Lung (tissue), 12 donors: ENCODE data around the gene TDRKH. TPM values are rescaled to one million over a fixed set of nuclear protein-coding genes. Genes with fewer than 3 reads are reported as not detected.
A peak's percentile ranks its signal among the peaks of the same experiment; 100 is the strongest.

Experiments used
- ATAC-seq: fragments of 200-7000 bp; cut with Tn5 transposase; one replicate; pipeline ENCODE4 v1.9.1; 2020; ENCODE audit warnings: moderate number of reproducible peaks; ENCODE audit not compliant: insufficient read depth, low FRiP score
- DNase-seq, 3 donors: peaks; one replicate each; pipeline ENCODE4 v3.0.0-alpha.2; 2013 to 2017
- H3K27ac ChIP-seq, 2 donors: one replicate each; pipeline ENCODE4 v1.5.1; 2013; ENCODE audit warnings: mild to moderate bottlenecking in 2 of 2, moderate library complexity in 2 of 2, control low read depth in 1 of 2, inconsistent platforms in 1 of 2, low read depth in 1 of 2, low read length in 1 of 2
- H3K27me3 ChIP-seq, 3 donors: one replicate each; pipeline ENCODE4 v1.5.1; 2013; ENCODE audit warnings: low read length in 2 of 3; ENCODE audit not compliant: control insufficient read depth in 3 of 3, insufficient read depth in 3 of 3
- H3K36me3 ChIP-seq, 4 donors: one replicate each; pipeline ENCODE4 v1.5.1; 2013; ENCODE audit warnings: low read length in 4 of 4, mild to moderate bottlenecking in 1 of 4, moderate library complexity in 1 of 4; ENCODE audit not compliant: control insufficient read depth in 4 of 4, insufficient read depth in 4 of 4
- H3K4me1 ChIP-seq, 5 donors: one replicate each; pipeline ENCODE4 v1.5.1; 2013; ENCODE audit warnings: low read length in 5 of 5, mild to moderate bottlenecking in 2 of 5, moderate library complexity in 1 of 5; ENCODE audit not compliant: control insufficient read depth in 5 of 5, insufficient read depth in 5 of 5
- H3K4me3 ChIP-seq: one replicate; pipeline ENCODE4 v1.5.1; 2013; ENCODE audit warnings: mild to moderate bottlenecking, control low read depth, moderate library complexity
- H3K9ac ChIP-seq, 2 donors: one replicate each; pipeline ENCODE4 v1.5.1; 2013; ENCODE audit warnings: low read length in 2 of 2, control low read depth in 1 of 2; ENCODE audit not compliant: insufficient read depth in 1 of 2
- H3K9me3 ChIP-seq, 4 donors: one replicate each; pipeline ENCODE4 v1.5.1; 2013; ENCODE audit warnings: low read length in 3 of 4, mild to moderate bottlenecking in 1 of 4, moderate library complexity in 1 of 4; ENCODE audit not compliant: control insufficient read depth in 4 of 4, insufficient read depth in 3 of 4
- CTCF ChIP-seq: IDR thresholded peaks from 2 replicates; pipeline ENCODE4 v1.5.1; 2012; ENCODE audit warnings: mild to moderate bottlenecking; ENCODE audit errors: control extremely low read depth, extremely low read depth
- WGBS, 2 donors: extraction: QIAGEN DNeasy Blood & Tissue Kit; methylation state at CpG; one replicate each; pipeline ENCODE4 v1.1.7; 2013; 5-methylcytosine and 5-hydroxymethylcytosine counted together
- polyA plus RNA-seq, 2 donors: library from polyadenylated mRNA; stranded (reverse); fragments of 200-250 nt; gene quantifications; one replicate each; pipeline ENCODE4 v1.2.1, GENCODE V29; 2013
- total RNA-seq, 2 donors: library from RNA; depleted of rRNA in 1 of 2; stranded (reverse); fragments of >200 nt in 1 of 2; gene quantifications; one replicate each; pipeline ENCODE4 v1.2.1, GENCODE V29; 2014 to 2021
- donor health status: control.
- donor health status: control.
- donor health status: Bipolar disorder and iron deficiency.
- donor health status: healthy.
- donor health status: DM: yes; HTN: yes; CAD: no.

The TDRKH gene
- total and polyA plus RNA-seq, 4 donors = 5.6 to 18.1 (median 8.8) TPM

GRCh38 chr1:151790940-151791651 is 796 bp upstream of the TDRKH start:
- H3K27me3 ChIP-seq = peaks cover 0 to 41% (median 11%) of the 10 kb centered on the region in 3 donors
- no peaks in the 10 kb centered on the region for H3K36me3 ChIP-seq
- peaks cover 0 to 6% (median 3%) of the 10 kb centered on the region in 5 donors for H3K4me1 ChIP-seq
- no peaks in the 10 kb centered on the region for H3K9me3 ChIP-seq
- peak overlapping the region in 1 of 2 donors; percentile 57 for H3K27ac ChIP-seq
- ATAC-seq = no peak
- peak overlapping the region; percentile 57 for H3K4me3 ChIP-seq
- DNase-seq = peak in 1 of 3 donors; percentile 3
- 1% methylated on average over 50 to 52 of the region's 52 CpGs for WGBS, 2 donors
- no peak overlapping the region for H3K9ac ChIP-seq
- TF ChIP-seq CTCF = no peak

DNA sequence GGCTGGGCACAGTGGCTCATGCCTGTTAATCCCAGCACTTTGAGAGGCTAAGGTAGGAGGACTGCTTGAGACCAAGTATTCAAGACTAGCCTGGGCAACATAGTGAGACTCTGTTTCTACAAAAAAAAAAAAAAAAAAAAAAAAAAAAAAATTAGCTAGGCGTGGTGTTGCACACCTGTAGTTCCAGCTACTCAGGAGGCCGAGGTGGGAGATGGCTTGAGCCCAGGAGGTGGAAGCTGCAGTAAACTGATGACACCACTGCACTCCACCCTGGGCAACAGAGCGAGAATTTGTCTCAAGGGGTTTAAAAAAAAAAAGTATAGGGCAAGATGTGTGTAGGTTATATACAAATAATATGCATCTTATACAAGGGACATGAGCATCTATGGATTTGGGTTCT is 2.6 kb downstream of the TDRKH start:
- 92 to 98% methylated on average over 3 of the region's 3 CpGs for WGBS, 2 donors
- no peak for TF ChIP-seq CTCF
- Histone ChIP-seq H3K27ac (no peak overlapping the region), H3K4me3 (no peak overlapping the region), H3K36me3 (no peaks in the 10 kb centered on the region), H3K9ac (no peak overlapping the region), H3K27me3 (peaks cover 0 to 38% (median 11%) of the 10 kb centered on the region in 3 donors), H3K9me3 (no peaks in the 10 kb centered on the region), H3K4me1 (peaks cover 0 to 6% (median 3%) of the 10 kb centered on the region in 5 donors)
- ATAC-seq (no peak), DNase-seq (no peak)

- H3K4me3 ChIP-seq = no peak overlapping the region
- no peak for TF ChIP-seq CTCF
- H3K36me3 ChIP-seq = peaks cover 0 to 5% (median 2%) of the 10 kb centered on the region in 4 donors
- ATAC-seq (no peak), DNase-seq (no peak)
- no peak overlapping the region for H3K9ac ChIP-seq
- no peak overlapping the region for H3K27ac ChIP-seq
- no peaks in the 10 kb centered on the region for H3K4me1 ChIP-seq
- no peaks in the 10 kb centered on the region for H3K9me3 ChIP-seq
- peaks cover 0 to 11% (median 2%) of the 10 kb centered on the region in 3 donors for H3K27me3 ChIP-seq
- 61 to 73% methylated on average over 2 of the region's 2 CpGs for WGBS, 2 donors
These were observed 6.5 kb downstream of the TDRKH start for GRCh38 chr1:151783796-151784195.
